Hematopoietic multipotent progenitor cell (in vitro differentiated cells): ENCODE results near the gene RSL1D1. TPM values are rescaled to one million over a fixed set of nuclear protein-coding genes. Genes with fewer than 3 reads are reported as not detected.

Source experiments
- DNase-seq, 3 donors: peaks; one replicate each; pipeline ENCODE4 v3.0.0-alpha.2; 2011 to 2015; ENCODE audit warnings: low read depth in 2 of 3, low spot score in 2 of 3
- total RNA-seq: library from RNA; depleted of rRNA; stranded (reverse); fragments of >200 nt; gene quantifications from one replicate; pipeline ENCODE4 v1.2.3, GENCODE V29; 2012

Gene RSL1D1
- total RNA-seq: 49.8 TPM

- DNase-seq: peak; percentile 94 to 96 (median 95)
These were observed at the start of gene RSL1D1 for GRCh38 chr16:11851294-11852091. TSS of gene RSL1D1 (minus strand) at chr16:11851542. CDS start at chr16:11851512, 30 bp downstream.

- no peak for DNase-seq
These were observed 49.7 kb upstream of the RSL1D1 start for GRCh38 chr16:11901091-11901490.

GRCh38 chr16:11896486-11897176, 45.3 kb upstream of the RSL1D1 start:
- DNase-seq: no peak

- no peak for DNase-seq
These were observed 42.2 kb upstream of the RSL1D1 start for GRCh38 chr16:11893571-11893970.

GRCh38 chr16:11892761-11893160, 41.4 kb upstream of the RSL1D1 start:
- DNase-seq: no peak

GRCh38 chr16:11890231-11890965, 39.1 kb upstream of the RSL1D1 start:
- peak in 1 of 3 donors; percentile 57 for DNase-seq

- DNase-seq: no peak
These were observed 35.5 kb upstream of the RSL1D1 start for GRCh38 chr16:11886881-11887280.

- DNase-seq: no peak
These were observed 32.7 kb upstream of the RSL1D1 start for GRCh38 chr16:11884035-11884434.

GRCh38 chr16:11880007-11880406, 28.7 kb upstream of the RSL1D1 start:
- DNase-seq: no peak

- DNase-seq: no peak
These were observed 26.0 kb upstream of the RSL1D1 start for GRCh38 chr16:11877374-11877773.

- no peak for DNase-seq
These were observed 25.0 kb upstream of the RSL1D1 start for GRCh38 chr16:11876306-11876705.

GRCh38 chr16:11875721-11876120, 24.4 kb upstream of the RSL1D1 start:
- DNase-seq: no peak

GRCh38 chr16:11871193-11871592, 19.9 kb upstream of the RSL1D1 start:
- DNase-seq: peak in 1 of 3 donors; percentile 19

- DNase-seq: no peak
These were observed 19.1 kb upstream of the RSL1D1 start for GRCh38 chr16:11870399-11870798.

GRCh38 chr16:11869353-11870228, 18.2 kb upstream of the RSL1D1 start:
- no peak for DNase-seq

GRCh38 chr16:11868412-11868980, 17.2 kb upstream of the RSL1D1 start:
- DNase-seq: no peak

- DNase-seq: no peak
These were observed 11.1 kb upstream of the RSL1D1 start for GRCh38 chr16:11862489-11862888.

- DNase-seq: no peak
These were observed 5.8 kb upstream of the RSL1D1 start for GRCh38 chr16:11857161-11857560.

GRCh38 chr16:11852092-11852809, 909 bp upstream of the RSL1D1 start:
- DNase-seq: peak in 2 of 3 donors; percentile 5 to 17
